Spleen (tissue), 7 donors: Measurements from ENCODE around the gene ERBB4.

Experiments
- POLR2AphosphoS5 ChIP-seq, 3 donors: sonication (generic); formaldehyde crosslinking; IDR thresholded peaks; one replicate each; pipeline ENCODE4 v1.5.1; 2017; ENCODE audit warnings: antibody characterized with exemption in 3 of 3
- TF ChIP-seq, protein P1 (sequence below), 11 experiments: fragments of 200-600 bp in 7 of 11; fragments of 450-650 bp in 4 of 11; sonication (generic) in 4 of 11; IDR thresholded peaks in 8 of 11; conservative IDR thresholded peaks in 3 of 11; 1 replicate in 7 of 11; 2 replicates in 4 of 11; pipeline versions ENCODE4 v1.4.0 to v1.8.0; 2016 to 2021; ENCODE audit warnings: antibody characterized with exemption in 11 of 11, inconsistent platforms in 4 of 11, mild to moderate bottlenecking in 1 of 11
- donor health status: DM: no; HTN: no; CAD: no; lungs with moderate emphysema.
- donor health status: DM: no; HTN: no; CAD: no.
- donor health status: DM: no; HTN: no; CAD: no.

GRCh38 chr2:212414767-212415211 lies 123.8 kb downstream of the ERBB4 start:
- no peak for TF ChIP-seq POLR2AphosphoS5 (IDR thresholded peaks at IDR 0.05)
- TF ChIP-seq, protein P1, sequence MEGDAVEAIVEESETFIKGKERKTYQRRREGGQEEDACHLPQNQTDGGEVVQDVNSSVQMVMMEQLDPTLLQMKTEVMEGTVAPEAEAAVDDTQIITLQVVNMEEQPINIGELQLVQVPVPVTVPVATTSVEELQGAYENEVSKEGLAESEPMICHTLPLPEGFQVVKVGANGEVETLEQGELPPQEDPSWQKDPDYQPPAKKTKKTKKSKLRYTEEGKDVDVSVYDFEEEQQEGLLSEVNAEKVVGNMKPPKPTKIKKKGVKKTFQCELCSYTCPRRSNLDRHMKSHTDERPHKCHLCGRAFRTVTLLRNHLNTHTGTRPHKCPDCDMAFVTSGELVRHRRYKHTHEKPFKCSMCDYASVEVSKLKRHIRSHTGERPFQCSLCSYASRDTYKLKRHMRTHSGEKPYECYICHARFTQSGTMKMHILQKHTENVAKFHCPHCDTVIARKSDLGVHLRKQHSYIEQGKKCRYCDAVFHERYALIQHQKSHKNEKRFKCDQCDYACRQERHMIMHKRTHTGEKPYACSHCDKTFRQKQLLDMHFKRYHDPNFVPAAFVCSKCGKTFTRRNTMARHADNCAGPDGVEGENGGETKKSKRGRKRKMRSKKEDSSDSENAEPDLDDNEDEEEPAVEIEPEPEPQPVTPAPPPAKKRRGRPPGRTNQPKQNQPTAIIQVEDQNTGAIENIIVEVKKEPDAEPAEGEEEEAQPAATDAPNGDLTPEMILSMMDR (IDR thresholded peaks at IDR 0.05 in 8 of 11, conservative IDR thresholded peaks at IDR 0.05 in 3 of 11), result no peak
